Measurements from ENCODE around the gene MIAT.

The MIAT gene

DNA sequence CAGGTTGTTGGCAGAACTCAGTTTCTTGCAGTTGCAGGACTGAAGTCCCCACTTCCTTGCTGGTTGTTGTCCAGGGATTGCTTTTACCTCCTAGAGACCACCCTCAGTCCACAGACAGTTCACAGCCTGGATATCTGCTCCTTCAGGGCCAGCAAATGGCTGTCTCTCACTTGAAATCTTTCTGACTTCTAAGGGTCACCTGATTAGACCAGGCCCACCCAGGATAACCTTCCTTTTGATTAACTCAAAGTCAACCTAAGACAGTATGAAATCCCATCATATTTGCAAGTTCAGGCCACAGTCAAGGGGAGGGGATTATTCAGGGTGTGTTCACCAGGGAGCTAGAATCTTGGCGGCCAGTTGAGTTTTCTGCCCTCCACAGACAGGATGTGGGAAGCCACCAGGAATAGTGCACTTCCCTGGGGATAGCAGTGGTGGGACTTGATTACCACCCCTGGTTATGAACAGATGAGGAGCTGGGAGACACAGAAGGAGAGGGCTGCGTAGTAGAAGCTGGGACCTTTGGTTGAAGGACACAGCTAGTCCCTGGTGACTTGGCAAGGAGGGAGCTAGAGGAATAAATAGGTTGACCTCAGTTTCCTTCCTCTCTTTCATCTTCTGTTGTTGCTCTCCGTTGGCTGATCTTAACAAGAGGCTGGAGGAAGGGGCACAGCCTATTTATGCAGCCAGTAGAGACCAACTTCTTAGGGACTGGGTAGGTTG, 33.4 kb downstream of the MIAT start:
- H3K4me3 ChIP-seq (ENCODE audit: control insufficient read depth, low read depth, low read length): no peak overlapping the region
- TF ChIP-seq, protein P1, sequence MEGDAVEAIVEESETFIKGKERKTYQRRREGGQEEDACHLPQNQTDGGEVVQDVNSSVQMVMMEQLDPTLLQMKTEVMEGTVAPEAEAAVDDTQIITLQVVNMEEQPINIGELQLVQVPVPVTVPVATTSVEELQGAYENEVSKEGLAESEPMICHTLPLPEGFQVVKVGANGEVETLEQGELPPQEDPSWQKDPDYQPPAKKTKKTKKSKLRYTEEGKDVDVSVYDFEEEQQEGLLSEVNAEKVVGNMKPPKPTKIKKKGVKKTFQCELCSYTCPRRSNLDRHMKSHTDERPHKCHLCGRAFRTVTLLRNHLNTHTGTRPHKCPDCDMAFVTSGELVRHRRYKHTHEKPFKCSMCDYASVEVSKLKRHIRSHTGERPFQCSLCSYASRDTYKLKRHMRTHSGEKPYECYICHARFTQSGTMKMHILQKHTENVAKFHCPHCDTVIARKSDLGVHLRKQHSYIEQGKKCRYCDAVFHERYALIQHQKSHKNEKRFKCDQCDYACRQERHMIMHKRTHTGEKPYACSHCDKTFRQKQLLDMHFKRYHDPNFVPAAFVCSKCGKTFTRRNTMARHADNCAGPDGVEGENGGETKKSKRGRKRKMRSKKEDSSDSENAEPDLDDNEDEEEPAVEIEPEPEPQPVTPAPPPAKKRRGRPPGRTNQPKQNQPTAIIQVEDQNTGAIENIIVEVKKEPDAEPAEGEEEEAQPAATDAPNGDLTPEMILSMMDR (conservative IDR thresholded peaks at IDR 0.05; ENCODE audit: control insufficient read depth, insufficient read depth, low read depth, low read length): no peak
- no peak for DNase-seq (ENCODE audit: low read depth)

GRCh38 chr22:26691377-26691716, 34.0 kb downstream of the MIAT start:
- no peak for DNase-seq (ENCODE audit: low read depth)
- TF ChIP-seq, protein P1 (conservative IDR thresholded peaks at IDR 0.05; ENCODE audit: control insufficient read depth, insufficient read depth, low read depth, low read length): no peak
- no peak overlapping the region for H3K4me3 ChIP-seq (ENCODE audit: control insufficient read depth, low read depth, low read length)

DNA sequence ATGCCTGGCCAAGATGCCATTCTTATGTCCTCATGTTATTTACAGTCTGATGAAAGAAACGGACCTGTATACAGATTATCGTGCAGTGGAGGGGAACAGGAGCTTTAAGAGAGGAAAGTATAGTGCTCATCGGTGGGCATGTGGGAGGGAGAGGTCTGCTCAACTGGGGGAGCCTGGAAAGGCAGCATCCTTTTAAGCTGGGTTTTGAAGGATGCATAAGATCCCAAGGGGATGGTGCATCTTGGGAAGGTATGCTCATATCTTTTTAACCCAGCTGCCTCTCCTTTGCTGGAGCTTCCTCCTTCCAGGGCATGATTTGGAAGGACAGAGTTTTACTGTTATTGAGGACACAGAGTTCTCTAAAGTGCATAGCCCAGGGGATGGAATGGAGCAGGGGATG, 34.8 kb downstream of the MIAT start:
- DNase-seq (ENCODE audit: low read depth): no peak
- TF ChIP-seq, protein P1 (conservative IDR thresholded peaks at IDR 0.05; ENCODE audit: control insufficient read depth, insufficient read depth, low read depth, low read length): no peak
- H3K4me3 ChIP-seq (ENCODE audit: control insufficient read depth, low read depth, low read length): no peak overlapping the region

GRCh38 chr22:26697151-26697550, 39.8 kb downstream of the MIAT start:
- no peak for DNase-seq (ENCODE audit: low read depth)
- TF ChIP-seq, protein P1 (conservative IDR thresholded peaks at IDR 0.05; ENCODE audit: control insufficient read depth, insufficient read depth, low read depth, low read length): no peak
- no peak overlapping the region for H3K4me3 ChIP-seq (ENCODE audit: control insufficient read depth, low read depth, low read length)

- H3K4me3 ChIP-seq (ENCODE audit: control insufficient read depth, low read depth, low read length): no peak overlapping the region
- DNase-seq (ENCODE audit: low read depth): no peak
- TF ChIP-seq, protein P1 (conservative IDR thresholded peaks at IDR 0.05; ENCODE audit: control insufficient read depth, insufficient read depth, low read depth, low read length): no peak
These were observed 43.1 kb downstream of the MIAT start for GRCh38 chr22:26700462-26700861.

DNA sequence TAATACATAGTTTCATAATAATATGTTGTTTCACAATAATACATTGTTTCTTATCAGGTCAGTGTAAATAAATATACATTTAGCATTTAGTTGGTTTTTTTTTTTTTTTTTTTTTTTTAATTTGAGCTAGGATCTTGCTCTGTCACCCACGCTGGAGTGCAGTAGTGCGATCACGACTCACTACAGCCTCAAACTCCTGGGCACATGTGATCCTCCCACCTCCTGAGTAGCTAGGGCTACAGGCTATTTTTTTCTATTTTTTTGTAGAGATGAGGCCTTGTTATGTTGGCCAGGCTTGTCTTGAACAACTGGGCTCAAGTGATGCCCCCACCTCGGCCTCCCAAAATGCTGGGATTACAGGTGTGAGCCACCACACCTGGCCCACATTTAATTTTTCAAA, 43.5 kb downstream of the MIAT start:
- H3K4me3 ChIP-seq (ENCODE audit: control insufficient read depth, low read depth, low read length): no peak overlapping the region
- no peak for DNase-seq (ENCODE audit: low read depth)
- TF ChIP-seq, protein P1 (conservative IDR thresholded peaks at IDR 0.05; ENCODE audit: control insufficient read depth, insufficient read depth, low read depth, low read length): no peak

GRCh38 chr22:26701323-26701722, 43.9 kb downstream of the MIAT start:
- no peak for DNase-seq (ENCODE audit: low read depth)
- no peak overlapping the region for H3K4me3 ChIP-seq (ENCODE audit: control insufficient read depth, low read depth, low read length)
- TF ChIP-seq, protein P1 (conservative IDR thresholded peaks at IDR 0.05; ENCODE audit: control insufficient read depth, insufficient read depth, low read depth, low read length): no peak

All from fibroblast of mammary gland (primary cell).